ENCODE results near the gene POLDIP2. TPM values are rescaled to one million over a fixed set of nuclear protein-coding genes. Genes with fewer than 3 reads are reported as not detected.

POLDIP2 gene
- total and polyA plus RNA-seq, 2 donors (not counting 1 experiment from before 2014, with no cell fraction given), result 30.2 to 35.7 TPM

- Histone ChIP-seq H4K20me1 (ENCODE audit: control insufficient read depth, insufficient read depth, low read length, poor library complexity, severe bottlenecking) (peaks cover 12% of the 10 kb centered on the region), H3K9me3 (ENCODE audit: control extremely low read depth in 1 of 3, control insufficient read depth in 2 of 3, insufficient read depth in 1 of 3, low read length in 2 of 3) (no peaks in the 10 kb centered on the region), H3K9ac (ENCODE audit: low read length) (no peak overlapping the region), H3K4me2 (replicated peaks; ENCODE audit: low read depth, low read length, poor library complexity, severe bottlenecking) (no peak overlapping the region), H3K36me3 (replicated peaks in 1 of 2; ENCODE audit: control extremely low read depth in 1 of 2, control insufficient read depth in 1 of 2, extremely low read depth in 1 of 2, insufficient read depth in 2 of 2, low read length in 1 of 2) (peaks cover 0 to 54% of the 10 kb centered on the region in 2 experiments), H3K27me3 (replicated peaks in 1 of 4; ENCODE audit: control extremely low read depth in 1 of 4, control insufficient read depth in 3 of 4, insufficient read depth in 4 of 4, low read length in 3 of 4) (no peaks in the 10 kb centered on the region), H3K4me1 (ENCODE audit: control insufficient read depth in 2 of 2, insufficient read depth in 2 of 2, low read length in 2 of 2) (no peaks in the 10 kb centered on the region), H2AFZ (ENCODE audit: insufficient read depth, low read depth, low read length, poor library complexity, severe bottlenecking) (no peak overlapping the region), H3K79me2 (ENCODE audit: control insufficient read depth, insufficient read depth, low read length) (peaks cover 3% of the 10 kb centered on the region), H3K4me3 (ENCODE audit: control extremely low read depth in 1 of 5, extremely low read depth in 1 of 5, insufficient read depth in 1 of 5, low read depth in 2 of 5, low read length in 4 of 5) (no peak overlapping the region), H3K27ac (ENCODE audit: low read length in 2 of 2) (no peak overlapping the region)
- H3K4me1 Mint-ChIP-seq, result no peaks in the 10 kb centered on the region
- ATAC-seq (ENCODE audit: low read depth) (no peak), DNase-seq (no peak)
- WGBS (ENCODE audit: insufficient coverage), result 97% methylated on average over 8 of the region's 8 CpGs
- ChIA-PET POLR2A (no interaction called here), CTCF (interaction anchor here (0.5 to 1.5 kb wide), 2 partner anchors 29 to 195 kb away, joined by 3 read pairs; partner anchors contain the start of genes IFT20 and TNFAIP1)
- TF ChIP-seq EZH2 (IDR thresholded peaks at IDR 0.05; ENCODE audit: borderline replicate concordance, insufficient read depth, low read depth, low read length, poor library complexity, severe bottlenecking), result no peak
- TF ChIP-seq, protein P1, sequence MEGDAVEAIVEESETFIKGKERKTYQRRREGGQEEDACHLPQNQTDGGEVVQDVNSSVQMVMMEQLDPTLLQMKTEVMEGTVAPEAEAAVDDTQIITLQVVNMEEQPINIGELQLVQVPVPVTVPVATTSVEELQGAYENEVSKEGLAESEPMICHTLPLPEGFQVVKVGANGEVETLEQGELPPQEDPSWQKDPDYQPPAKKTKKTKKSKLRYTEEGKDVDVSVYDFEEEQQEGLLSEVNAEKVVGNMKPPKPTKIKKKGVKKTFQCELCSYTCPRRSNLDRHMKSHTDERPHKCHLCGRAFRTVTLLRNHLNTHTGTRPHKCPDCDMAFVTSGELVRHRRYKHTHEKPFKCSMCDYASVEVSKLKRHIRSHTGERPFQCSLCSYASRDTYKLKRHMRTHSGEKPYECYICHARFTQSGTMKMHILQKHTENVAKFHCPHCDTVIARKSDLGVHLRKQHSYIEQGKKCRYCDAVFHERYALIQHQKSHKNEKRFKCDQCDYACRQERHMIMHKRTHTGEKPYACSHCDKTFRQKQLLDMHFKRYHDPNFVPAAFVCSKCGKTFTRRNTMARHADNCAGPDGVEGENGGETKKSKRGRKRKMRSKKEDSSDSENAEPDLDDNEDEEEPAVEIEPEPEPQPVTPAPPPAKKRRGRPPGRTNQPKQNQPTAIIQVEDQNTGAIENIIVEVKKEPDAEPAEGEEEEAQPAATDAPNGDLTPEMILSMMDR (IDR thresholded peaks at IDR 0.05), result no peak
- no peak overlapping the region for H3K27ac Mint-ChIP-seq
- intact Hi-C loops (cut with micrococcal nuclease), result no loop called here
- no peaks in the 10 kb centered on the region for H3K9me3 Mint-ChIP-seq (ENCODE audit: insufficient read depth)
- no peak overlapping the region for H3K4me3 Mint-ChIP-seq
- H3K27me3 Mint-ChIP-seq, result no peaks in the 10 kb centered on the region
These were observed 6.7 kb upstream of the POLDIP2 start for GRCh38 chr17:28363776-28364650.

DNA sequence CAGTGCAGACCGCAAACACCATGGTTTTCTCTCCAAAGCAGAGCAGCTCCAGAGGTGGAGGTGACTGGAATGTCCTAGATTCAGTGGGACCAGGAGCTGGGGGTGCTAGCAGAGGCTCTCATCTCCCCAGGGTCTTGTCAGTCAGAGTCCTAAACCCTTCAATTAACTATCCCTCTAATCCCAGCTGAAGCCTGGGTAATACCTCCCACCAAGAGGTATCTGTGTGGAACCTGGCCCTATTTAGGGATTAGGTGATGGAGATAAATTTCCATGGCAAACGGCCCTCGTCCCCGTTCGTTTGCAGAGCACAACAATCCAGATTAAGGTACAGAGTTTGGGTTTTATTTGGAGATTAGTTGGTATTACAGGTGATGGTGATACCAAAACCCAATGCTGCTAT is 5.9 kb upstream of the POLDIP2 start:
- no peak overlapping the region for H3K27ac ChIP-seq (ENCODE audit: low read length in 2 of 2)
- no peaks in the 10 kb centered on the region for H3K9me3 ChIP-seq (ENCODE audit: control extremely low read depth in 1 of 3, control insufficient read depth in 2 of 3, insufficient read depth in 1 of 3, low read length in 2 of 3)
- H3K27me3 Mint-ChIP-seq, result no peaks in the 10 kb centered on the region
- ATAC-seq (ENCODE audit: low read depth) (no peak), DNase-seq (no peak)
- no peaks in the 10 kb centered on the region for H3K9me3 Mint-ChIP-seq (ENCODE audit: insufficient read depth)
- no peak overlapping the region for H3K4me3 Mint-ChIP-seq
- no peak overlapping the region for H3K9ac ChIP-seq (ENCODE audit: low read length)
- H3K36me3 ChIP-seq (replicated peaks in 1 of 2; ENCODE audit: control extremely low read depth in 1 of 2, control insufficient read depth in 1 of 2, extremely low read depth in 1 of 2, insufficient read depth in 2 of 2, low read length in 1 of 2), result peaks cover 0 to 59% of the 10 kb centered on the region in 2 experiments
- H3K27ac Mint-ChIP-seq, result no peak overlapping the region
- peaks cover 5 to 8% of the 10 kb centered on the region in 2 donors for H3K4me1 ChIP-seq (ENCODE audit: control insufficient read depth in 2 of 2, insufficient read depth in 2 of 2, low read length in 2 of 2)
- H3K79me2 ChIP-seq (ENCODE audit: control insufficient read depth, insufficient read depth, low read length), result peaks cover 11% of the 10 kb centered on the region
- H3K4me2 ChIP-seq (replicated peaks; ENCODE audit: low read depth, low read length, poor library complexity, severe bottlenecking), result no peak overlapping the region
- no peak for TF ChIP-seq EZH2 (IDR thresholded peaks at IDR 0.05; ENCODE audit: borderline replicate concordance, insufficient read depth, low read depth, low read length, poor library complexity, severe bottlenecking)
- TF ChIP-seq, protein P1 (IDR thresholded peaks at IDR 0.05), result no peak
- H2AFZ ChIP-seq (ENCODE audit: insufficient read depth, low read depth, low read length, poor library complexity, severe bottlenecking), result no peak overlapping the region
- H3K27me3 ChIP-seq (replicated peaks in 1 of 4; ENCODE audit: control extremely low read depth in 1 of 4, control insufficient read depth in 3 of 4, insufficient read depth in 4 of 4, low read length in 3 of 4), result no peaks in the 10 kb centered on the region
- POLR2A ChIA-PET, result interaction anchor here (0.6 kb wide), 1 partner anchor 11 kb away, joined by 8 read pairs; no protein-coding TSS in a partner anchor
- intact Hi-C loops (cut with micrococcal nuclease), result no loop called here
- CTCF ChIA-PET, result interaction anchor here (1.5 kb wide), 1 partner anchor 28 kb away, joined by 3 read pairs; the partner anchor contains the start of genes IFT20 and TNFAIP1
- H3K4me1 Mint-ChIP-seq, result peaks cover 4% of the 10 kb centered on the region
- no peak overlapping the region for H3K4me3 ChIP-seq (ENCODE audit: control extremely low read depth in 1 of 5, extremely low read depth in 1 of 5, insufficient read depth in 1 of 5, low read depth in 2 of 5, low read length in 4 of 5)
- WGBS (ENCODE audit: insufficient coverage), result no CpG with 5 or more reads among the region's 5 CpGs
- H4K20me1 ChIP-seq (ENCODE audit: control insufficient read depth, insufficient read depth, low read length, poor library complexity, severe bottlenecking), result peaks cover 20% of the 10 kb centered on the region
